ENCODE measurements around the gene CCNT1. TPM values are rescaled to one million over a fixed set of nuclear protein-coding genes. Genes with fewer than 3 reads are reported as not detected.
"Not testable (repeated sequence)": the region's sequence is repeated elsewhere in the genome, so short reads cannot be mapped to it uniquely, and the experiment has no call there.

Gene CCNT1
- total RNA-seq, 2 donors from 2014 or later, result 87.5 to 117 TPM

DNA sequence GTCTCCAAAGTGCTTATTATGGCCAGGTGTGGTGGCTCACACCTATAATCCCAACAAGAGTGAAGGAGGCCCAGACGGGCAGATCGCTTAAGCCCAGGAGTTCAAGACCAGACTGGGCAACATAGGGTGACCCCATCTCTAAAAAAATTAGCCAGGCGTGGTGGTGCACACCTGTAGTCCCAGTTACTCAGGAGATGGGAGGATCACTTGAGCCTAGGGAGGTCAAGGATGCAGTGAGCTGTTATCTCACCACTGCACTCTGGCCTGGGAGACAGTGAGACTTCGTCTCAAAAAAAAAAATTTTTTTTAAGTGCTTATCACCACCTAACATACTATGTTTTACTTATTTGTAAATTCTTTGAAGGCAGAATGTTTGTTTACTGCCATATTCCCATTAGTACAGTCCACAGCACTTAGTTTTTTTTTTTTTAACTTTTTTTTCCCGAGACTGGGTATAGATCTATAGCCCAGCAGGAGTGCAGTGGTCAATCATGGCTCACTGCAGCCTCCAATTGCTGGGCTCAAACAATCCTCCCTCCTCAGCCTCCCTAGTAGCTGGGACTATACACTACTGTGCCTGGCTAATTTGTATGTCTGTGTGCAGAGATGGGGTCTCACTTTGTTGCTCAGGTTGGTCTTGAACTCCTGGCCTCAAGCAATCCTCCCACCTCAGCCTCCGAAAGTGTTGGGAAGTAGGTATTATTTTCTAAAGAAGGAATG is 29.7 kb downstream of the CCNT1 start:
- Mint-ChIP-seq H3K4me1 (peaks cover 26% of the 10 kb centered on the region), H3K27ac (peak overlapping the region; percentile 17), H3K27me3 (no peaks in the 10 kb centered on the region), H3K36me3 (ENCODE audit: low read depth) (peaks cover 5% of the 10 kb centered on the region), H3K4me3 (no peak overlapping the region)
- ATAC-seq (no peak), DNase-seq (no peak)
- no peaks in the 10 kb centered on the region for H3K9me3 ChIP-seq (ENCODE audit: control insufficient read depth, low read length, poor library complexity, severe bottlenecking)

DNA sequence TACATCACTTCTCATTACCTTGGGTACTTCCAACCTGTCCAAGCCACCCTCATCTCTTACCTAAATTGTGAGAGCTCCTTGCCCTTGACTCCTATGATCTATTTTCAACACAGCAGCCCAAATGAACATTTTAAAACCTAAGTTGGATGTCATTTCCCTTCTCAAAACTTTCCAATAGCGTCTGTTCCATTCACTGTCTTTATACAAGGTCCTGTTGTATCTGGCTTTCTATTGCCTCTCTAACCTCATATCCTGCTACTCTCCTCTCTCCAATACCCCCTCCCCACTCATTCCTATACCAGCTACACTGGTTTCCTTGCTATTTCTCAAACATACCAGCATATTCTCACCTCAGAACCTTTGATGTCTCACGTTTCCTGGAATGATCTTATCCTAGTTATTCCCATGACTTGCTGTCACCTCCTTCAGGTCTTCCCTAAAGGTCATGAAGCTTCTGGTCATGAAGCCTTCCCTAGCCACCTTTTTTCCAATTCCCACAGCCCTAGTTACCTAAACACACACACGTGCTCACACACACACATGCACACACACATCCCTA is 30.4 kb downstream of the CCNT1 start:
- peaks cover 3% of the 10 kb centered on the region for H3K36me3 Mint-ChIP-seq (ENCODE audit: low read depth)
- H3K4me3 Mint-ChIP-seq, result no peak overlapping the region
- H3K27me3 Mint-ChIP-seq, result no peaks in the 10 kb centered on the region
- peaks cover 27% of the 10 kb centered on the region for H3K4me1 Mint-ChIP-seq
- ATAC-seq, result no peak
- peak overlapping the region; percentile 17 for H3K27ac Mint-ChIP-seq
- no peaks in the 10 kb centered on the region for H3K9me3 ChIP-seq (ENCODE audit: control insufficient read depth, low read length, poor library complexity, severe bottlenecking)
- DNase-seq, result no peak

DNA sequence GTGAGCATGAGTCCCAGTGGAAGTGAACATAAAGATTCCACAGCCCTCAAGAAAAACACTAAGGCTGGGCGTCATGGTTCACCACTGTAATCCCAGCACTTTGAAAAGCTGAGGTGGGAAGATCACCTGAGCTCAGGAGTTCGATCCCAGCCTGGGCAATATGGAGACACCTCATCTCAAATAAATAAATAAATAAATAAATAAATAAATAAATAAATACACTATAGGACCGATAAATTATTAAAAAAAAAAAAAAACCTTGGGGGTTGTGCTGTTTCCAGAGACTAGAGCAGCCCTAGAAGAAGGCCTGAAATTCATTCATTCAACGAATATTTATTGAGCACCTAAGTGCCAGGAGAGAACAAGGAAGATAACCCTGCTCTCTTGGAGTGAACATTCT is 33.0 kb downstream of the CCNT1 start:
- DNase-seq, result no peak
- peaks cover 10% of the 10 kb centered on the region for H3K36me3 Mint-ChIP-seq (ENCODE audit: low read depth)

DNA sequence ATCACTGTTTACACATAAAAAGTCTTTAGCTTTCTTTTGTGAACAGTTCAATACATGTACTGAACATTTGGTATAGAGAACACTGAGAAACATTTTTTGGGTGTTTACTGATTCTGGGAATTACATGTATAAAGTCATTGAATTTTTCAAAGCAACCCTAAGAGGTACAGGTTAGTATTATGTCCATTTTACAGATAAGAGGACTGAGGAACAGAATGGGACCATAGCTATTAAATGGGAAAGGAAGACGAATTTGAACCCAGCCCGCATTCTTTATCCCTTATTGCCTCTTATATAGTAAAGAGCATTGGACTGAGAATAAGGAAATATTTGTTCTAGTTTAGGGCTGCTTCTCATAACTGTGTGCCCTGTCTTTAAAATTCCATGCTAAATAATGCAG is 33.6 kb downstream of the CCNT1 start:
- Mint-ChIP-seq H3K27ac (peak overlapping the region; percentile 94), H3K4me3 (peak overlapping the region; percentile 96), H3K36me3 (ENCODE audit: low read depth) (peaks cover 11% of the 10 kb centered on the region), H3K4me1 (peaks cover 42% of the 10 kb centered on the region), H3K27me3 (no peaks in the 10 kb centered on the region)
- no peak for DNase-seq
- ATAC-seq, result no peak
- no peaks in the 10 kb centered on the region for H3K9me3 ChIP-seq (ENCODE audit: control insufficient read depth, low read length, poor library complexity, severe bottlenecking)

More for the DNA sequence above, 33.0 kb downstream of the CCNT1 start:
- Mint-ChIP-seq H3K27me3 (no peaks in the 10 kb centered on the region), H3K27ac (no peak overlapping the region), H3K4me3 (no peak overlapping the region), H3K4me1 (peaks cover 37% of the 10 kb centered on the region)
- ATAC-seq, result no peak
- no peaks in the 10 kb centered on the region for H3K9me3 ChIP-seq (ENCODE audit: control insufficient read depth, low read length, poor library complexity, severe bottlenecking)

DNA sequence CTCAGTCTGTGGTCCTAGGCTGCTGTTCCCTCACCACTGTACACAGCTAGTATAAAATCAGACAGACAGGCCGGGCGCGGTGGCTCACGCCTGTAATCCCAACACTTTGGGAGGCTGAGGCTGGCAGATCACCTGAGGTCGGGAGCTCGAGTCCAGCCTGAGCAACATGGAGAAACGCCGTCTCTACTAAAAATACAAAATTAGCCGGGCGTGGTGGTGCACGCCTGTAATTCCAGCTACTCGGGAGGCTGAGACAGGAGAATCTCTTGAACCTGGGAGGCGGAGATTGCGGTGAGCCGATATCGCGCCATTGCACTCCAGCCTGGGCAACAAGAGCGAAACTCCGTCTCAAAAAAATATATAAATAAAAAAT is 34.0 kb downstream of the CCNT1 start:
- H3K27me3 Mint-ChIP-seq; DNase-seq; H3K9me3 ChIP-seq (ENCODE audit: control insufficient read depth, low read length, poor library complexity, severe bottlenecking): not testable (repeated sequence)
- peak overlapping the region; percentile 94 for H3K27ac Mint-ChIP-seq
- peaks cover 11% of the 10 kb centered on the region for H3K36me3 Mint-ChIP-seq (ENCODE audit: low read depth)
- peaks cover 45% of the 10 kb centered on the region for H3K4me1 Mint-ChIP-seq
- ATAC-seq, result peak; percentile 0
- H3K4me3 Mint-ChIP-seq, result peak overlapping the region; percentile 96

DNA sequence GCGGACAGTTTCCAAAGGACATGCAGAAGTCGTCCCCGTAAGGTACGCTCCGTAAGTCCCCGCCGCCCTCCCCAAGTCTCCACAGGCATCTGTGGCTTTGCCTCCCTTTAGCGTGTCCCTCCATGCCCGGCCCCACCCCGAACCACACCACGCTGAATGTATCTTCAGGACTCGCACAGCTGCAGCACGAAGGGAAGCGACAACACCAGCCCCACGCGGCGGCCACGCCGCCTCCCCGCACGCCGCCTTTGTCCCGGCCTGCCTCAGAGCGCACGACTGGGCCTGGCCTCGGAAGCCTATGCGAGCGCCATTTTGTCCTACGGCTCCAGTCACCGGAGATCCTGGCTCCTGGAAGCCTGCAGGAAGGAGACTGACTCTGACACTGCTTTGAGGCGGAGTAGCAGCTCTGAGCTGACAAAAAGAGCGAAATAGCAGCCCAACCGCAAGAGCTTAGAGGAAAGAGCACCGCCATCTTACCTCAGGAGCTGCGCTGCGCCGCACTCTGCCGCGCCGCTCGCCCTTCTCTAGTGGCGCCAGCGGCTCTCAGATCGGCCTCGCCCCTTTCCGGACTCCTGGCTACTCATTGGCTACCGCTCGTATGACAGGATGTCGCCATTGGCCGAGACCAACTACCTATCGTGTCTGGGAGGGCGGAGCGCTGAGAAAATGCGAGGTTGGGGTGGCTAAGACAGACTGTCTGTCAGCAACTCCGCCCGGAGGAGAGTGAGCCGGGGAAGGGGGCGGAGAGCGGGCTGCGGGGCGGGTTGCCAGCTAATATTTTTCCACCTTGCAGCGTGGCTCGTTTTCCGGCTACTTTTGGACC is 34.6 kb downstream of the CCNT1 start, which contains the start of gene KANSL2:
KANSL2 (minus strand) TSS at position 529 of the 823 bp plus-strand sequence. CDS start 606 bp downstream, outside the sequence.
- Mint-ChIP-seq H3K4me1 (peaks cover 47% of the 10 kb centered on the region), H3K27ac (peak within 1 kb of the TSS; percentile 94), H3K27me3 (no peaks in the 10 kb centered on the region), H3K4me3 (peak within 1 kb of the TSS; percentile 96), H3K36me3 (ENCODE audit: low read depth) (peaks cover 11% of the 10 kb centered on the region)
- peak; percentile 94 for ATAC-seq
- H3K9me3 ChIP-seq (ENCODE audit: control insufficient read depth, low read length, poor library complexity, severe bottlenecking), result no peaks in the 10 kb centered on the region
- DNase-seq, result peak; percentile 88 to 93 (median 93)

DNA sequence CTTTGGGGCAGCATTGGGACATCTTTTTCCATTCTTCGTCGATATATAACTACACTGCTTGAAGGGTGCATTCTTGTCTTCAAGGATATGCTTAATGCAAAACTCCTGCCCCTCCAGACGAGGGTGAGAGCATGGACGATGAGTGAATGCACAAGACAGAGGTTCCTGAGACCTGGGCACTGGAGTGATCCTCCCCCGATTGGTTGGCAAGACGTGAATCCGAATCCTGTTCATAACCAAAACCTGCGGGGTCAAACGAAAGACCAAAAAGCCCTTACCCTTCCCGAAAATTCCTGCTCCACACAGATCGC is 35.2 kb downstream of the CCNT1 start:
- no peak for DNase-seq
- Mint-ChIP-seq H3K4me3 (peak overlapping the region; percentile 96), H3K27me3 (no peaks in the 10 kb centered on the region), H3K4me1 (peaks cover 49% of the 10 kb centered on the region), H3K27ac (peak overlapping the region; percentile 94), H3K36me3 (ENCODE audit: low read depth) (peaks cover 11% of the 10 kb centered on the region)
- no peaks in the 10 kb centered on the region for H3K9me3 ChIP-seq (ENCODE audit: control insufficient read depth, low read length, poor library complexity, severe bottlenecking)
- no peak for ATAC-seq

DNA sequence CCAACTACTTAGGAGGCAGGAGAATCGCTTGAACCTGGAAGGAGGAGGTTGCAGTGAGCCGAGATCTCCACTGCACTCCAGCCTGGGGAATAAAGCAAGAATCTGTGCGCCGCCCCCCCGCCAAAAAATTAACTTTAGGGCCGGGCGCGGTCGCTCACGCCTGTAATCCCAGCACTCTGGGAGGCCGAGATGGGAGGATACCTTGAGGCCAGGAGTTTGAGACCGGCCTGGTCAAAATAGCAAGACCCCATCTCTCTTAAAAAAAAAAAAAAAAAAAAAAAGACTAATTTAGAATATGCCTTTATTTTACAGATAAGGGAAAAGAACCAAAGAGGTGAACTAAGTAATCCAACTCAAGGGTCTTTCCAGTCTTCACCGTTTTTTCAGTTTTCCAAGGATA is 35.6 kb downstream of the CCNT1 start:
- Mint-ChIP-seq H3K36me3 (ENCODE audit: low read depth) (peaks cover 11% of the 10 kb centered on the region), H3K27me3 (no peaks in the 10 kb centered on the region), H3K27ac (peak overlapping the region; percentile 51), H3K4me3 (peak overlapping the region; percentile 96), H3K4me1 (peaks cover 44% of the 10 kb centered on the region)
- no peaks in the 10 kb centered on the region for H3K9me3 ChIP-seq (ENCODE audit: control insufficient read depth, low read length, poor library complexity, severe bottlenecking)
- ATAC-seq (no peak), DNase-seq (no peak)

DNA sequence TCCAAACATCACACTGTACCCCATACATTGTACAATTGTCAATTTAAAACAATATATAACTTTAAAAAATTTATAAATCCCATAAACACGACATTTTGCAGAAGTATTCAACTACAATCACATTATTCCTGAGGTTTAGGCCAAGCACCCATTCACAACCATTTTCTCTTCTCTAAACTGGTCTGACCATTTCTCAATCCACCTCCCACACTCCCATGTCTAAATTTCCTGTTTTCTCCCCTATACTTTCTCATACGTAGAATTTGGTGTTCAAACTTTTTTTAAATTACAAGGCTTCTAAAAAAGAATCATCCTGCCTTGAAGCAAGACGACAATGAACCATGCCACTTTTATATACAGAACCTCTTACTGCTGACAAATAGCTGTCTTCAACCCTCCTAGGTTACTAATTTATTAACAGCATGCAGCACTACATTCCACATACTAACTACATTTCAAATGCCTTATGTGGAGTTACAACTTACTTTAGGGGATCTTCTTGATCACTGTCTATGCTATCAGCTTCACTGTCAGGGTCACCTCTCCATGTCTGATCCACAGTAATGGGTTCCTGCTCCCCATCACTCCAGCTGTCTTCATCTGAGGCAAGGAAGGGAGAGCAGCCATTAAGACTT is 37.8 kb downstream of the CCNT1 start:
- peaks cover 41% of the 10 kb centered on the region for H3K4me1 Mint-ChIP-seq

DNA sequence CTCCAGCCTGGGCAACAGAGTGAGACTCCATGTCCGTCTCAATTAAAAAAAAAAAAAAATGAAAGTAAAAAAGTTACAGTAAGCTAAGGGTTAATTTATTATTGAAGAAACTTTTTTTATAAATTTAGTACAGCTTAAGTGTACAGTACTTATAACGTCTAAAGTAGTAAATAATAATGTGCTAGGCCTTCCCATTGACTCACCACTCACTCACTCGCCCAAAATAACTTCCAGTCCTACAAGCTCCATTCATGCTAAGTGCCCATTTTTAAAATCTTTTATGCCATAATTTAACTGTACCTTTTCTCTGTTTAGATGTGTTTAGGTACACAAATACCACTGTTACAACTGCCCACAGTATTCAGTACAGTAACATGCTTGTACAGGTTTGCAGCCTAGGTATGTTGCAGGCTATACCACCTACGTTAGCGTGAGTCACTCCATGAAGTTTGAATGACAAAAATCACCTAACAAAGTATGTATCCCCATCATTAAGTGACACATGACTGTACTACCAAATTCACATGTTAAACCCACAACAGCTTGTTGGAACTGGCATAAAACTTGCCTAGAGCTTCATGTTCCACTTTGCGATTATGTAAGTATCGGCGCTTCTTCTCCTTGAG is 45.2 kb downstream of the CCNT1 start:
- H3K9me3 ChIP-seq (ENCODE audit: control insufficient read depth, low read length, poor library complexity, severe bottlenecking), result no peaks in the 10 kb centered on the region
- DNase-seq (no peak), ATAC-seq (no peak)
- Mint-ChIP-seq H3K27me3 (no peaks in the 10 kb centered on the region), H3K4me1 (peaks cover 5% of the 10 kb centered on the region), H3K27ac (peak overlapping the region; percentile 53), H3K36me3 (ENCODE audit: low read depth) (peaks cover 8% of the 10 kb centered on the region), H3K4me3 (peak overlapping the region; percentile 28)

More for the DNA sequence above, 37.8 kb downstream of the CCNT1 start:
- Mint-ChIP-seq H3K27me3 (no peaks in the 10 kb centered on the region), H3K36me3 (ENCODE audit: low read depth) (peaks cover 8% of the 10 kb centered on the region), H3K4me3 (peak overlapping the region; percentile 87), H3K27ac (peak overlapping the region; percentile 85)
- H3K9me3 ChIP-seq (ENCODE audit: control insufficient read depth, low read length, poor library complexity, severe bottlenecking), result no peaks in the 10 kb centered on the region
- ATAC-seq, result no peak
- no peak for DNase-seq

DNA sequence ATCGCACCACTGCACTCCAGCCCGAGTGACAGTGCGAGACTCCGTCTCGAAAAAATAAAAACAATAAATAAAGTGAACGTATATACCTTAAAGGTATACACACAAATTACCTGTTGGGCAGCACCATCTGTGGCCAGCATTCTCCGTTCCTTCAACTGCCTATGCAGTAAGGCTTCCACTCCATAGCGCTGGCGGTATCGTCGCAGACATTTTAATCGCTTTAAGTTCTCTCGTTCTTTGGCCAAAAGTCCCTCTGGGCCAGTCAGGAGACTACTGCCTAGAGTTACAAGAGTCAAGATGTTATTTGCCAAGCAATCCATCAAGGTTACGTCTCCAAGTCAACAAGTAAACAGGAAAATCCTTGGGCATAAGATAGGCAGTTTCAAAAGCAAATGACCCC is 47.5 kb downstream of the CCNT1 start:
- no peak overlapping the region for H3K27ac Mint-ChIP-seq
- H3K9me3 ChIP-seq (ENCODE audit: control insufficient read depth, low read length, poor library complexity, severe bottlenecking), result no peaks in the 10 kb centered on the region
- H3K27me3 Mint-ChIP-seq, result no peaks in the 10 kb centered on the region
- H3K4me3 Mint-ChIP-seq, result no peak overlapping the region
- ATAC-seq, result no peak
- H3K4me1 Mint-ChIP-seq, result peaks cover 2% of the 10 kb centered on the region
- peaks cover 8% of the 10 kb centered on the region for H3K36me3 Mint-ChIP-seq (ENCODE audit: low read depth)
- DNase-seq, result no peak

DNA sequence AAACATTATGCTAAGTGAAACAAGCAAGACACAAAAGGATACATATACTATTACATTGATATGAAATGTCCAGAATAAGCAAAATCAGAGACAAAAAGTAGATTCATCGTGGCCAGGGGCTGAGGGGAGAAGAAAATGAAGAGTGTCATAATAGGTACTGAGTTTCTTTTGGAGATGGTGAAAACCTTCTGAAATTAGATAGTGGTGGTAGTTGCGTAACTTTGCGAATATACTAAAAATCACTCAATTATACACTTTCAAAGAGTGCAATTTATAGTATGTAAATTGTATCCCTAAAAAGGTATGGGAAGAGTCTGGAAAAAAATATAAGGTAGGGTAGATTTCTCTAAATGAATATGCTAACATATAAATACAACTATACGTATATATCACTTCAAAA is 56.6 kb downstream of the CCNT1 start:
- no peak for ATAC-seq
- no peak overlapping the region for H3K27ac Mint-ChIP-seq
- no peaks in the 10 kb centered on the region for H3K9me3 ChIP-seq (ENCODE audit: control insufficient read depth, low read length, poor library complexity, severe bottlenecking)
- no peak overlapping the region for H3K4me3 Mint-ChIP-seq
- peaks cover 3% of the 10 kb centered on the region for H3K36me3 Mint-ChIP-seq (ENCODE audit: low read depth)
- no peaks in the 10 kb centered on the region for H3K27me3 Mint-ChIP-seq
- no peak for DNase-seq
- peaks cover 7% of the 10 kb centered on the region for H3K4me1 Mint-ChIP-seq

DNA sequence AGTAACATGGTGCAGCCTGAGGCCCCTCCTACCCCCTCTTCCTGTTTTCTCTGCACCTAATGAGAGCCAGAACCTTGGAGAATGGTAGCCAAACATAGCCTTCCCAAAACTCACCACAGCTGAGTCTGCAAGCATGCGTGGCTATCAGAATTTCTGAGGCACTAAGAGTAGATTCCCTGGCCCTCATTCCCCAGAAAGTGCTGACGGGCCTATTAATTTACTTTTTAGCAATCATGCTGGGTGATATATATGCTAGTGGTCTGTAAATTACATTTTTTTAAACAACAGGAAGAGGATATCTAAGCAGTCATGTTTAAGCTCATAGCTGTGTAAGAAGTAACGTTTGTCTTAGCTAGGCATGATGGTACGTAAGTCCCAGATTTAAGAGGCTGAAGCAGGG is 64.8 kb downstream of the CCNT1 start:
- DNase-seq (no peak), ATAC-seq (no peak)
- peaks cover 2% of the 10 kb centered on the region for H3K4me1 Mint-ChIP-seq
- peak overlapping the region; percentile 59 for H3K27ac Mint-ChIP-seq
- peaks cover 5% of the 10 kb centered on the region for H3K36me3 Mint-ChIP-seq (ENCODE audit: low read depth)
- no peaks in the 10 kb centered on the region for H3K9me3 ChIP-seq (ENCODE audit: control insufficient read depth, low read length, poor library complexity, severe bottlenecking)
- no peak overlapping the region for H3K4me3 Mint-ChIP-seq
- no peaks in the 10 kb centered on the region for H3K27me3 Mint-ChIP-seq
